HG03439 (cell line): ENCODE results near the gene INKA1.
"Not testable (repeated sequence)": the region's sequence is repeated elsewhere in the genome, so short reads cannot be mapped to it uniquely, and the experiment has no call there.

Source experiments
- ATAC-seq: cut with Tn5 transposase; IDR thresholded peaks from one replicate; pipeline ENCODE4 v1.9.1; 2021; ENCODE audit warnings: mild to moderate bottlenecking, moderate library complexity; ENCODE audit not compliant: unreplicated experiment

INKA1 gene

GRCh38 chr3:49802719-49803464 lies at the start of gene INKA1:
INKA1 (plus strand) TSS chr3:49803261; CDS start chr3:49803393, 132 bp downstream.
- peak; percentile 69 for ATAC-seq

- no peak for ATAC-seq
These were observed 48.5 kb upstream of the INKA1 start for GRCh38 chr3:49754536-49754935.

- no peak for ATAC-seq
These were observed 47.0 kb upstream of the INKA1 start for GRCh38 chr3:49756036-49756435.

- ATAC-seq: no peak
These were observed 45.9 kb upstream of the INKA1 start for GRCh38 chr3:49757197-49757596.

- no peak for ATAC-seq
These were observed 43.8 kb upstream of the INKA1 start for GRCh38 chr3:49759226-49759625.

GRCh38 chr3:49761661-49762060 lies 41.4 kb upstream of the INKA1 start:
- no peak for ATAC-seq

- no peak for ATAC-seq
These were observed 39.1 kb upstream of the INKA1 start for GRCh38 chr3:49763981-49764380.

- no peak for ATAC-seq
These were observed 33.7 kb upstream of the INKA1 start for GRCh38 chr3:49769286-49769915.

GRCh38 chr3:49769926-49770325 lies 33.1 kb upstream of the INKA1 start:
- no peak for ATAC-seq

GRCh38 chr3:49771340-49771938 lies 31.6 kb upstream of the INKA1 start:
- no peak for ATAC-seq

- no peak for ATAC-seq
These were observed 30.4 kb upstream of the INKA1 start for GRCh38 chr3:49772703-49773102.

- no peak for ATAC-seq
These were observed 27.5 kb upstream of the INKA1 start for GRCh38 chr3:49775538-49775937.

GRCh38 chr3:49776101-49776500 lies 27.0 kb upstream of the INKA1 start:
- not testable (repeated sequence) for ATAC-seq

- no peak for ATAC-seq
These were observed 23.5 kb upstream of the INKA1 start for GRCh38 chr3:49779358-49780079.

- ATAC-seq: no peak
These were observed 22.7 kb upstream of the INKA1 start for GRCh38 chr3:49780080-49780974.

GRCh38 chr3:49780975-49781365 lies 22.1 kb upstream of the INKA1 start:
- not testable (repeated sequence) for ATAC-seq

GRCh38 chr3:49781415-49782199 lies 21.5 kb upstream of the INKA1 start:
- ATAC-seq: no peak

- not testable (repeated sequence) for ATAC-seq
These were observed 20.8 kb upstream of the INKA1 start for GRCh38 chr3:49782277-49782676.

- peak; percentile 57 for ATAC-seq
These were observed 17.3 kb upstream of the INKA1 start for GRCh38 chr3:49785565-49786356.
